T-helper 2 cell treated with Interferon-gamma antibody and Interleukin-4, amounts not matched to agents 5 μg/mL and 100 μg/mL, for 36 hours (primary cell): Measurements from ENCODE around the gene BGLAP.
A peak's percentile ranks its signal among the peaks of the same experiment; 100 is the strongest.

ENCODE experiments used
- DNase-seq: peaks from one replicate; pipeline ENCODE4 v3.0.0; 2021; ENCODE audit warnings: low spot score
- H3K27ac Mint-ChIP-seq: one replicate; pipeline ENCODE4 v1.8.0; 2021; ENCODE audit warnings: mild to moderate bottlenecking, mixed read lengths
- H3K27me3 Mint-ChIP-seq: one replicate; pipeline ENCODE4 v1.8.0; 2021; ENCODE audit warnings: low read depth, mixed read lengths
- H3K36me3 Mint-ChIP-seq: one replicate; pipeline ENCODE4 v1.8.0; 2021; ENCODE audit warnings: low read depth, mixed read lengths
- H3K4me1 Mint-ChIP-seq: one replicate; pipeline ENCODE4 v1.8.0; 2021; ENCODE audit warnings: low read depth, mixed read lengths
- H3K4me3 Mint-ChIP-seq: one replicate; pipeline ENCODE4 v1.8.0; 2022; ENCODE audit warnings: mild to moderate bottlenecking, moderate library complexity, mixed read lengths
- H3K9me3 Mint-ChIP-seq: one replicate; pipeline ENCODE4 v1.8.0; 2021; ENCODE audit warnings: mixed read lengths

Gene BGLAP

DNA sequence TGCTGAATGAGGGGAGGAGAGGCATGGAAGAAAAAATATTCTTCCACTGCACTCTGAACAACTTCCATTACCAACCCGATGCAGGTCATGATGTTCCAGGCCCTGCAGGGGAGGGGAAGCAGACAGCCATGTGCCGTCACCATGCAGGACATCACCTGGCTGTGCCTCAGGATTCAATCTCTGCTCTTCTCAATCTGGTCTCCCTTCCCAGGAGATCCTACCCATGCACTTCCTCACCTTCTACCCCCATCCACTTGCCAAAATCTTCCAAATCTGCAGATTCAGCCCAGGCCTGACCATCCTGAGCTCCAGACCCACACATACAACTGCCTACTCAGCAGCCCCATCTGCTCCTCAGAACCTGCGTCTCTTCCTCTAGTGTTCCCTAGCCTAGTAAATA lies 11.7 kb downstream of the BGLAP start:
- H3K36me3 Mint-ChIP-seq, result peaks cover 62% of the 10 kb centered on the region

DNA sequence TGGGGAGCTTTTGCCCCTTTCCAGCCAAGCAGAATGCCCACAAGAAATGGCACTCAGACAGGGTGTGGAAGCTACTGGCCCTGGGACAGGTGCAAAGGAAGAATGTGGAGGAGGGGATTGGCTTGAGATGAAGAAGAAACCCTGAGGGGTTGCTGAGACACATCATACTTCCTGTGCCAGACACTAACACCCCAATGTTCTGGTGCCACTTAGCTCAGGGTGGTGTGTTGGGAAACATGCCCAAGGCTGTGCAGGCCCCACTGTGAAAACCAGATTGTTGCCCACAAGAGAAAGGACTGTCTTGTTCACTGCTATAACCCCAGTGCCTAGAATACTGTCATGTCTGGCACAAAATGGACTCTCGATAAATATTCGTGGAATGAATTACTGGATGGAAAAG lies 15.7 kb downstream of the BGLAP start:
- H3K4me3 Mint-ChIP-seq, result no peak overlapping the region
- H3K9me3 Mint-ChIP-seq, result no peaks in the 10 kb centered on the region
- peak overlapping the region; percentile 55 for H3K27ac Mint-ChIP-seq
- no peaks in the 10 kb centered on the region for H3K27me3 Mint-ChIP-seq
- no peak for DNase-seq
- peaks cover 65% of the 10 kb centered on the region for H3K36me3 Mint-ChIP-seq
- peaks cover 12% of the 10 kb centered on the region for H3K4me1 Mint-ChIP-seq

More for the DNA sequence above, 11.7 kb downstream of the BGLAP start:
- DNase-seq, result no peak
- peaks cover 30% of the 10 kb centered on the region for H3K4me1 Mint-ChIP-seq
- no peaks in the 10 kb centered on the region for H3K27me3 Mint-ChIP-seq
- no peaks in the 10 kb centered on the region for H3K9me3 Mint-ChIP-seq
- H3K27ac Mint-ChIP-seq, result peak overlapping the region; percentile 49
- no peak overlapping the region for H3K4me3 Mint-ChIP-seq

DNA sequence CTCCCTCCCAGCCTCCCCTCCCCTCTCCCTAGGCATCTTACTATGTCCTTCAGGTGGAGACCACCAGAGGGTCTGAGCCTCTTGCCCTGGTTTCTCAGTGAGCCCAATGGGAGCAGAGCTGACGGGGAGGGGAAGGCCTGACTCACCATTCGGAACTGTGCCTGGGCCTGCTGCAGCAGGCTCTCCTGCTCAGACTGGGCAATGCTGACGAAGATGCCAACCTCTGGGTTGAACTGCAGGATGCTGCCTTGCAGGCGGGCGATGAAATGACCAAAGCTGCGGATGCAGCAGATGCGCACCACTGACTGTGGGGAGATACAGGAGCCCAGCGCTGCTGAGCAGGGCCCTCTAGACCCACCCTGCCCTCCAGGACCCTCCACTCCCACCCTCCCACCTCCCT lies 16.9 kb downstream of the BGLAP start:
- no peaks in the 10 kb centered on the region for H3K27me3 Mint-ChIP-seq
- H3K4me3 Mint-ChIP-seq, result no peak overlapping the region
- no peaks in the 10 kb centered on the region for H3K9me3 Mint-ChIP-seq
- H3K4me1 Mint-ChIP-seq, result peaks cover 12% of the 10 kb centered on the region
- DNase-seq, result no peak
- H3K36me3 Mint-ChIP-seq, result peaks cover 66% of the 10 kb centered on the region
- no peak overlapping the region for H3K27ac Mint-ChIP-seq

DNA sequence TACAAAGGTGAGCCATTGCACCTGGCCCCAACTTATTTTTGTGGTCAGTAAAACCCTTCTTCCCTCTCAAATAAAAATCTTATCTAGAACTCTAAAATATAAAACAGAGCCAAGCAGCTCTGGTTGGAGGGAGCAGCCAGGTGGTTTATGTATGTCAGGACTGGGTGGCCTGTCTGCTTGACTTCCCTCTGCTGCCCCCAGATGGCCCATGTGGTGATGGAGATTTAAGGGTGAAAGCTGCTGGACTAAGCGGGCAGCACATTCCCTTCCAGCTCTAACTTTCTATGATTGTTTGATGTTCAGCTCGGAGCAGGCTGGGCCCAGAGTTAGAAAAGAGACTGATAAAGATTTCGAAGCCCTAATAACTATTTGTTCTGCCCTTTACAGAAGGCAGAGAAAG lies 17.8 kb downstream of the BGLAP start:
- Mint-ChIP-seq H3K4me1 (peaks cover 11% of the 10 kb centered on the region), H3K36me3 (peaks cover 67% of the 10 kb centered on the region), H3K9me3 (no peaks in the 10 kb centered on the region), H3K27ac (no peak overlapping the region), H3K4me3 (no peak overlapping the region), H3K27me3 (no peaks in the 10 kb centered on the region)
- no peak for DNase-seq

DNA sequence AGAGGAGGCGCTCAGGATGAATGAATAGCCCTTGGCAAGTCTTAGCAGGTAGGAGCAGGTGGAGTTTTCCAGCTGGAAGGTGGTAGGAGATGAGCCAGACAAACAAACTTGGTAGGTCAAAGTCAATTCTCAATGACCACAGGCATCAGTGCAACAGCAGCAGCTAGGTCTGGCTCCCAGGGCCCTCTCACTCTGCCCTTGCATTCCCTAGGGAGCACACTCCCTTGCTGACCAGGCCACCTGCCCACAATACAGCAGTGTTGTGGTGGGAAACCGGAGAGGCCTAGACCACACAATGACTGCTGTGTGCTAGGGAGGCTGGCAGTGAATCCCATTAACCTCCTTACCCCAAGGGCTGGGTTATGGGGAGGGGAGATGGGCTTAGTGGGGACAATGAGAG lies 18.9 kb downstream of the BGLAP start:
- no peak overlapping the region for H3K4me3 Mint-ChIP-seq
- DNase-seq, result no peak
- no peaks in the 10 kb centered on the region for H3K27me3 Mint-ChIP-seq
- no peaks in the 10 kb centered on the region for H3K9me3 Mint-ChIP-seq
- peaks cover 11% of the 10 kb centered on the region for H3K4me1 Mint-ChIP-seq
- peaks cover 72% of the 10 kb centered on the region for H3K36me3 Mint-ChIP-seq
- H3K27ac Mint-ChIP-seq, result no peak overlapping the region

DNA sequence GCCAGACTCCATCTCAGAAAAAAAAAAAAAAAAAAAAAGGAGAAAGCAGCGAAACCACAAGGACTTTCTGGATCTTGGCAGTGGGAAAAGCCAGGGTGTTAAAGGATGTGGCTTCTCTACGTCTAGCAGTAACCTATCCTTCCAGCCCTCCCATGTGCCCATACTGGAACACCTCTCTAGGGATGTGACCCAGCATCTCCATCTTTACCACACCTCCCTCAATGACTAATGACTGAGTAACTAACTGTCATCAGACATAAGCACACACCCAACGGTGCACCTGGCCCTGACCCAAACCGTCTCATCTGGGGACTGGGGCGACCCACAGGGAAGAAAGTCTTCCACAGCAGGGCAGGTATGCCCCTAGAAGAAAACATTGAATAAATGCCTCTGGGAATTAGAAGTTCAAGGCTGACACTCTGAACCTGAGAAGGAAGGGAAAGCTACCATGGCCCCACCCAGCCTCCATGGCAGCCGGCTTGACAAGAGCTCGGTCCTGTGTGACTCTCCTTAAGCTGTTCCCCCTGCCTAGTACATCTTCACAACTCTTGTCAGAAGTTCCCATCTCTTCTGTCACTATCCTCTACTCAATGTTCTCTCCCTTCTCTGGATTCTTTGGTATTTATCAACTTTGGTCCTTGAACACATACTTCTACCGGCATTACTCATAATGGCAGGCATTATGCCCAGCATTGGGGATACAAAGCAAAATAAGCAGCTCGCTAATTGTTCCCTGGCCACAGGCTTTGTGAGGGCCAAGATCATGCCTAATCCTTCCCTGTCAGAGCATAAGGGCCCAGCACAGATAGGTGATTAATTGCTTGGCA lies 20.7 kb downstream of the BGLAP start:
- Mint-ChIP-seq H3K4me1 (peaks cover 4% of the 10 kb centered on the region), H3K9me3 (no peaks in the 10 kb centered on the region), H3K4me3 (no peak overlapping the region), H3K36me3 (peaks cover 75% of the 10 kb centered on the region), H3K27ac (peak overlapping the region; percentile 60), H3K27me3 (no peaks in the 10 kb centered on the region)
- no peak for DNase-seq

DNA sequence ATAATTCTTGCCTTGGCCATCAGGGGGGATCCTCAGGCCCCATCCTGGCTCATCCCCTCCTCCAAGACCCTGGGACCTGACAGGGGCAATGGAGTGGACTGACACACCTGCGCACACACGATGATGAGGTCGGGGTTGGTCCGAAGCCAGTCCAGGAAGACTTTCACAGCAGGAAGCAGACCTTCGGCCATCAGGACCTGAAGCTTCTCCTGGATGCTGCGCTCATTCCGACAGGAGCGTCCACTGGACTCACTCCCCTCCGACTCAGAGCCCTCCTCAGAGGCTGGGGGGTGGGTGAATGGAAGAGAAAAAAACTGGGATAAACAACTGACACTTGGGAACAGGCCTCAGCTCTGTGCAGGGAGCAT lies 21.3 kb downstream of the BGLAP start:
- Mint-ChIP-seq H3K27me3 (no peaks in the 10 kb centered on the region), H3K4me1 (peaks cover 2% of the 10 kb centered on the region), H3K4me3 (no peak overlapping the region), H3K9me3 (no peaks in the 10 kb centered on the region), H3K36me3 (peaks cover 76% of the 10 kb centered on the region), H3K27ac (no peak overlapping the region)
- DNase-seq, result no peak

DNA sequence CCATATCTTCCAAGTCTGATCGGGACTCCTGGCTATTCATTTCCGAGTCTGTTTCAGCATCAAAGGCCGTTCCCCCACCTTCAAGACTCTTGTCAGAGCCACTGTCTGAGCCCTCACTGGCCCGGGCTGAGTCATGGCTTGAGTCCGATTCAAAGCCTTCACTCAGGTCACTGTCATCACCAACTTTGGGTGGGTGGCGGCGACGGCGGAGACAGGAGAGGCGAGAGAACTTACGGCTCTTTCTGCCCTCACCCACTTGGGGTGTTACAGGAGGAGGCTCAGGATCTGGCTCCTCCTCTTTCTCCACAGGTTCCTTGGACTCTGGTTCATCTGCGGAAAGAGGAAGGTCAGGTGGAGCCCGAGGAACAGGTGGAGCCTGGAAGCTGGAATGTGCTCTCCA lies 24.1 kb downstream of the BGLAP start:
- Mint-ChIP-seq H3K4me1 (peaks cover 2% of the 10 kb centered on the region), H3K9me3 (no peaks in the 10 kb centered on the region), H3K27me3 (no peaks in the 10 kb centered on the region), H3K27ac (no peak overlapping the region), H3K36me3 (peaks cover 64% of the 10 kb centered on the region), H3K4me3 (no peak overlapping the region)
- DNase-seq, result no peak

DNA sequence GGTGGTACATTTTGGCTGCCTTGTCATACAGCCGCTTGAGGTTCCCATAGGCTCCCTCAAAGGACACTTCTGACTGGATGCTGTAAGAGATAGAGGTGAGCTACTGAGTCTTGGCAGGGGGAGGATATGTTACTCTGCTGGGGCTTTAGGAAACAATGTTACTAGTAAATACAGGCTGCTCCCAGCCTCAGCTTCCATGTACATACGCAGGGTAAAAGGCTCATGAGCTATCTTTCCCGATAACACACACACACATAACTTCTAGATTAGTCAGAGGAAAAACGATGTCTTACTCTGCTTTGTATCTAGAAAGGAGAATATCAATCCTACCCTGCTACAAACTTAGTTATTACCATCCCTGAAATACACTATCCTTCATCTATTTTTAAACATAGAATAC lies 26.4 kb downstream of the BGLAP start:
- no peaks in the 10 kb centered on the region for H3K27me3 Mint-ChIP-seq
- peaks cover 65% of the 10 kb centered on the region for H3K36me3 Mint-ChIP-seq
- H3K4me1 Mint-ChIP-seq, result peaks cover 2% of the 10 kb centered on the region
- DNase-seq, result no peak
- no peaks in the 10 kb centered on the region for H3K9me3 Mint-ChIP-seq
- H3K4me3 Mint-ChIP-seq, result no peak overlapping the region
- H3K27ac Mint-ChIP-seq, result no peak overlapping the region

DNA sequence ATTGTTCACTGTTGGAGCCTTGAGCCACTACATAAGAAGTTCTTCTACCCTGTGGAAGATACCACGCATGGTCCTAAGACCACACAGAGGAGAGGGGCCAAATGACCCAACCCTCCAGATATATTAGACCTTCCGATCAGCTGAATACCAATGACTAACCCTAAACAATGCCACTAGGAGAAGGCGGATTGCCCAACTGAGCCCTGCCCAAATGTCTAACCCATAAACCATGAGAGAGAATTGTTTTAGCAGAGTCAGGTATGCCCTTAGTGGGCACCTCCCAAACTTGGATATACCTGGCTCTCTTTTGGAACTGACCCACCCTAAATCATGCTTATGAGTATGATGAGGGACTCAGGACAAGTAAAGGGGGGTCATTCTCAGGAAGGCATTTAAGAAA lies 28.3 kb downstream of the BGLAP start:
- Mint-ChIP-seq H3K9me3 (no peaks in the 10 kb centered on the region), H3K27ac (no peak overlapping the region), H3K27me3 (no peaks in the 10 kb centered on the region), H3K4me3 (no peak overlapping the region), H3K36me3 (peaks cover 70% of the 10 kb centered on the region), H3K4me1 (no peaks in the 10 kb centered on the region)
- DNase-seq, result no peak

DNA sequence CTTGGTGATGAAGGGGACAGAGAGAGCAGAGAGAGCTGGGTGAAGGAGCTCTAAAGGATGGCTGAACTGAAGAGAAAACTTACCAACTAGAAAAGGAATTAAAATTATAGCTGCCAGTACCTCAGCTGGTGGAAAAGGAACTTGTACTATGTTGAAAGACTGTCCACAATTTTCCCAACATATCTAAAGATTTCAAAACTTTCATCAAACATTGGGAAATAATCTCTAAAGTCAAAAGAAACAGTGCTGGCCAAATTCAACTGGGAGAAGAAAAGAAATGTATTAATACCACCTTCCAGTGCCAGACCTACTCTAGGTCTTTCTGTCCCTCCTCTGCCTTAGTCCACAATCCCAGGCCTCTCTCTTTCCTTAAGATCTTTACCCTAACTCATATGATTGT lies 34.5 kb downstream of the BGLAP start:
- H3K4me3 Mint-ChIP-seq, result no peak overlapping the region
- H3K4me1 Mint-ChIP-seq, result peaks cover 17% of the 10 kb centered on the region
- H3K36me3 Mint-ChIP-seq, result peaks cover 61% of the 10 kb centered on the region
- no peaks in the 10 kb centered on the region for H3K27me3 Mint-ChIP-seq
- no peak overlapping the region for H3K27ac Mint-ChIP-seq
- H3K9me3 Mint-ChIP-seq, result no peaks in the 10 kb centered on the region
- DNase-seq, result no peak

DNA sequence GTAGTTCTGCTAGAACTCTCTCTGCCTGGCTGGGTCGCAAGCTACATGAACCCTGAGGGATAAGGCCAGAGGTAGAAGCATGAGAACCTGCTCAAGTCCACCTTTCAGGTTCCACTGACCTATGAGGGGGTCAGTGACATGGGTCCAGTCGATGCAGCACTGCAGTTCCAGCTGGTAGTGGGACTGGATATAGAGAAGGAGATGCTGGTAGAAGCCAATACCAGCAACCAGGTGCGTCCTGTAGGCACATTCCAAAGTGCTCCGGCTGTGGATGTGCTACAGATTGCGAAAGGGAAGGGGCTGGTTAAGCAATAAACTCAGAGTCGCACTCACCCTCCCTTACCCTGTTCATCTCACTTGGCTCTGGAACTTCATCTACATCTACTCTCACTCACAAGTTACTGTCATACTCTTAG lies 35.0 kb downstream of the BGLAP start:
- no peaks in the 10 kb centered on the region for H3K9me3 Mint-ChIP-seq
- no peaks in the 10 kb centered on the region for H3K27me3 Mint-ChIP-seq
- H3K27ac Mint-ChIP-seq, result no peak overlapping the region
- DNase-seq, result no peak
- peaks cover 57% of the 10 kb centered on the region for H3K36me3 Mint-ChIP-seq
- H3K4me3 Mint-ChIP-seq, result no peak overlapping the region
- H3K4me1 Mint-ChIP-seq, result peaks cover 20% of the 10 kb centered on the region

DNA sequence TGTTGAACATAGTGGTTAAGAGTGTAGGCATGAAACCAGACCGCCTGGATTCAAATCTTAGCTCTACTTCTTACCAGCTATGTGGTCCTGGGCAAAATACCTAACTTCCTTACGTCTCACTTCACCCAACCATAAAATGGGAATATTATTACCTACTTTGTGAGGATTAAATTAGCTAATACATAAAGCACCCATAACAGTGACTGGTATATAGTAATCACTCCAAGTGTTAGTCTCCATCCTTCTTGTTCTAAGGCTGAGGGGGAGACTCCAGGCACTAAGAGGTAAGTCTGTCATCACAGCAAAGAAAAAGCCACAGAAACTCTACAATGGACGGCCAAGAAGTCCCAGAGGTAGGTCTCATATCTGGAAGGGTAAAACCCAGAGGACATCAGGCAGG lies 37.9 kb downstream of the BGLAP start:
- H3K27me3 Mint-ChIP-seq, result no peaks in the 10 kb centered on the region
- H3K4me1 Mint-ChIP-seq, result peaks cover 30% of the 10 kb centered on the region
- H3K36me3 Mint-ChIP-seq, result peaks cover 39% of the 10 kb centered on the region
- H3K4me3 Mint-ChIP-seq, result no peak overlapping the region
- no peak for DNase-seq
- no peaks in the 10 kb centered on the region for H3K9me3 Mint-ChIP-seq
- no peak overlapping the region for H3K27ac Mint-ChIP-seq

DNA sequence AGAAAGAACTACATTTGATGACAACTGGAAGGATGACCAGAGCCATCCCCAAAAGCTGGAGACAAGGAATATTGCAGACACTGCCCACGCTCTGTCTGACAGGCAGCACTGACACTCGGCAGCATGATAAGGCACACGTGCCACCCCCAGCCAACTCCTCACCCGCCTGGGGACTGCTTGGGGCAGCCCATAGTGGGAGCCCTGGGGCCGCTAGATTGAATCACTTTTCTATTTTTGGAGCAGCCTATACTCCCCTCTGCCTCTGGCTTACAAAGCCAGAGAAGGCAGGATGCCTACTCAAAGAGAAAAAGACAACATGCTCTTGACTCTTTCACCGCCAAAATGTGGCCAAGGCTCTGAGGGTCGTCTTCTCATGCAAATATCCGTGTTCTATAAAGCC lies 39.3 kb downstream of the BGLAP start:
- H3K27me3 Mint-ChIP-seq, result no peaks in the 10 kb centered on the region
- peak overlapping the region; percentile 92 for H3K27ac Mint-ChIP-seq
- peak overlapping the region; percentile 91 for H3K4me3 Mint-ChIP-seq
- peaks cover 30% of the 10 kb centered on the region for H3K4me1 Mint-ChIP-seq
- H3K36me3 Mint-ChIP-seq, result peaks cover 31% of the 10 kb centered on the region
- DNase-seq, result peak; percentile 44
- no peaks in the 10 kb centered on the region for H3K9me3 Mint-ChIP-seq
